K562 treated with DMSO at 1 percent for 24 hours (cell line): ENCODE results near the gene IL3. TPM values are rescaled to one million over a fixed set of nuclear protein-coding genes. Genes with fewer than 3 reads are reported as not detected.

ENCODE experiments used
- total RNA-seq: library from RNA; unstranded; fragments of 300-600 nt; gene quantifications from 2 replicates; pipeline ENCODE4 v1.2.3, GENCODE V29; 2022; ENCODE audit warnings: low read depth; ENCODE audit not compliant: insufficient read depth

IL3 gene, protein sequence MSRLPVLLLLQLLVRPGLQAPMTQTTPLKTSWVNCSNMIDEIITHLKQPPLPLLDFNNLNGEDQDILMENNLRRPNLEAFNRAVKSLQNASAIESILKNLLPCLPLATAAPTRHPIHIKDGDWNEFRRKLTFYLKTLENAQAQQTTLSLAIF
- total RNA-seq: not detected in 2 replicates

GRCh38 chr5:132060501-132061161, at the start of gene IL3:
IL3 (plus strand) TSS chr5:132060655; CDS start chr5:132060707, 52 bp downstream.

DNA sequence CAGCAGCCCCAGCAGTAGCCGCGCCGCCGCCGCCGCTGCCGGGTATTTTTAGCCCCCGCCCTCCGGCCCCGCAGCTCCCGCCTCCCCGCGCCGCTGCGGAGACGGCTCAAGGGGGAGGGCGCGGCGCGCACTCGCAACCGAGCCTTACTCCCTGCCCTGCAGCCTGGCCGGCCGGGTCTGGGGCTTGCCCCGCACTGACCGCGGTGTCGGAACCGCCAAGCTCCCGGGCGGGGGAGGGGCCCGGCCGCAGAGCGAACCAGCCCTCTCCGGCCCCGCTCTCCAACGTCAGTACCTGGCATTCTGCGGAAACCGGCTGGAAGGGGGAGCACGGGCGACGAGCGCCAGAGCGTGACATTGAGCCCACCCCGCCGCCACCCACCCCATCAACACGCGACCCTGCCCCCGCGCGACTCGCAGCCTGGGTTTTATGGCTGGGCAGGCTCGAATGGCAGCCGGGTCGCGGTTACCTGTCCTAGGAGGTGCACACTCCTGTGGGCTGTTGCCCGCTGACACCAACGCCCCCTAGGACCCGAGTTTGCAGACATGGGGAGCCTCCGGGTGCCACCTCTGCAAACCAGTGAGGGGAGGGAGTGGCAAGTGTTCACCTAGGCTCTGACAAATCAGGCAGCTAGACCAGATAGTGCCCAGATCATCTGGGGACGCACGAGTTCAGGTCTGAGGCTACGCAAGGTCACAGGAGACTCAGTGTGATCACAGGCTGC, 48.7 kb upstream of the IL3 start, which contains the start of gene ACSL6:
Gene ACSL6, minus strand, starts transcription at position 37 of the 722 bp plus-strand sequence. CDS start 105 bp downstream, outside the sequence.

DNA sequence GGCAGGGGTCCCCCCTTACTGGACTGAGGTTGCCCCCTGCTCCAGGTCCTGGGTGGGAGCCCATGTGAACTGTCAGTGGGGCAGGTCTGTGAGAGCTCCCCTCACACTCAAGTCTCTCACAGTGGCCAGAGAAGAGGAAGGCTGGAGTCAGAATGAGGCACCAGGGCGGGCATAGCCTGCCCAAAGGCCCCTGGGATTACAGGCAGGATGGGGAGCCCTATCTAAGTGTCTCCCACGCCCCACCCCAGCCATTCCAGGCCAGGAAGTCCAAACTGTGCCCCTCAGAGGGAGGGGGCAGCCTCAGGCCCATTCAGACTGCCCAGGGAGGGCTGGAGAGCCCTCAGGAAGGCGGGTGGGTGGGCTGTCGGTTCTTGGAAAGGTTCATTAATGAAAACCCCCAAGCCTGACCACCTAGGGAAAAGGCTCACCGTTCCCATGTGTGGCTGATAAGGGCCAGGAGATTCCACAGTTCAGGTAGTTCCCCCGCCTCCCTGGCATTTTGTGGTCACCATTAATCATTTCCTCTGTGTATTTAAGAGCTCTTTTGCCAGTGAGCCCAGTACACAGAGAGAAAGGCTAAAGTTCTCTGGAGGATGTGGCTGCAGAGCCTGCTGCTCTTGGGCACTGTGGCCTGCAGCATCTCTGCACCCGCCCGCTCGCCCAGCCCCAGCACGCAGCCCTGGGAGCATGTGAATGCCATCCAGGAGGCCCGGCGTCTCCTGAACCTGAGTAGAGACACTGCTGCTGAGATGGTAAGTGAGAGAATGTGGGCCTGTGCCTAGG, 13.0 kb downstream of the IL3 start, which contains the start of gene CSF2:
Gene CSF2, plus strand, starts transcription at position 559 of the 783 bp plus-strand sequence. Its CDS starts 35 bp downstream, at position 594.

Other genes starting within 250 kb of the IL3 start
- not detected in 2 replicates for gene MEIKIN, start 115.0 kb upstream of the IL3 start, total RNA-seq
- gene ACSL6, start 49.0 kb upstream of the IL3 start, total RNA-seq: 0.90 and 1.0 TPM in 2 replicates
- 1.3 TPM in 1 of 2 replicates, not detected in the other for gene CSF2, start 13.1 kb downstream of the IL3 start, total RNA-seq
- 55.7 and 62.7 TPM in 2 replicates for gene P4HA2, start 167.2 kb downstream of the IL3 start, total RNA-seq
- 36.5 and 50.8 TPM in 2 replicates for gene PDLIM4, start 197.0 kb downstream of the IL3 start, total RNA-seq
- gene SLC22A4, start 233.7 kb downstream of the IL3 start, total RNA-seq: 0.70 and 0.76 TPM in 2 replicates